GM18502 (cell line): ENCODE data around the gene SYCE1L.
"Not testable (repeated sequence)": the region's sequence is repeated elsewhere in the genome, so short reads cannot be mapped to it uniquely, and the experiment has no call there.

Source experiments
- ATAC-seq: cut with Tn5 transposase; IDR thresholded peaks from one replicate; pipeline ENCODE4 v1.9.1; 2021; ENCODE audit warnings: mild to moderate bottlenecking; ENCODE audit not compliant: unreplicated experiment, poor library complexity

Gene SYCE1L

GRCh38 chr16:77242471-77242870 is 43.3 kb downstream of the SYCE1L start:
- ATAC-seq = not testable (repeated sequence)

DNA sequence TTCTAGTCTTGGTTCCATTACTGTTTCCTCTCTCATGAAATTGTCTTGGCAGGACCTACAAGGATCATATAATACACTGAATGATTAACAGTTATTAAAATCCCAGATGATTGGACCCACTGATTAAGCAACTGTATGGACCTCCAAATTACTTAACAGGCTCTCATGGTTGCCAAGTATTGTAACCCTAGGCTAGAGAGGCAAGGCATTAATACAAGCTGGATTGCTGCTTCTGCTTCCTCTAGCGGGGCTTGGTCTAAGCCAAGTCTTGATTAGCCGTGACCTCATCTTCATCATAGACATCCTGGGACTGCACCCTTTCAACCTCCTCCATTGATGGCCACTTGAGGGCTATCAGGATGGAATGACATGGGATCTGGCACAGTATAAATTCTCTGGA is 46.9 kb downstream of the SYCE1L start:
- ATAC-seq = no peak

- ATAC-seq = no peak
Measured at GRCh38 chr16:77250400-77250799, 51.2 kb downstream of the SYCE1L start.
